Erythroblast (primary cell): ENCODE data around the gene AMPD3.

ENCODE experiments used
- GATA1 ChIP-seq: IDR thresholded peaks from 2 replicates; pipeline ENCODE4 v1.6.1; 2011; ENCODE audit warnings: low read depth, mild to moderate bottlenecking, control low read depth, low read length, moderate library complexity
- POLR2A ChIP-seq: IDR thresholded peaks from 2 replicates; pipeline ENCODE4 v1.6.1; 2011; ENCODE audit warnings: mild to moderate bottlenecking, low read length

DNA sequence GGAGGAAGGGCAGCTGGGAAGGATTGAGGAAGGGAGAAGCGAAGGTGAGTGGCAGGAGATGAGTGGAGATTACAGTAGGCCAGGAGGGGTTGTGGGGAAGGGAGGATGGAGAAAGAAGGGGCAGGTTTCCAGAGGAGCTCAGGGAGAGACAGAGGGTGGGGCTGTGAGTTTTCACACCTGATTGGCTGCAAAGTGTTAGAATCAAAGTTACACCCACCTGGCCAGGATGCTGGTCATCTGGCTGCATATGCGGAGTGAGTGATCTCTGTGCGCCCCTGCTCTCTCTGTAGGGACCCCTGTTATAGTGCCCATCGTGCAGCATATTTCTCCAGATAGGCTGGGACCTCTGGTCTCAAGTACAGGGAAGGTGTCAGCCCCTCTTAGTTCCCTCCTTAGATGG, 18.3 kb downstream of the AMPD3 start:
- TF ChIP-seq POLR2A (no peak), GATA1 (no peak)
